MCF 10A (cell line): ENCODE measurements around the gene WDR45B. TPM values are rescaled to one million over a fixed set of nuclear protein-coding genes. Genes with fewer than 3 reads are reported as not detected.

Experiments
- BruUV-seq: library from RNA; stranded (reverse); fragments of 400-500 nt; replicated peaks from 2 replicates; lab custom pipeline; 2021; lab: Mats Ljungman, UMichigan
- CTCF ChIA-PET: fragments of 300-600 bp; sonication (Branson Sonifier 250); formaldehyde crosslinking; extraction: SDS; loops from one replicate; lab custom pipeline; 2021; ENCODE audit warnings: antibody characterized with exemption, inconsistent platforms; lab: Yijun Ruan, JAX
- POLR2A ChIA-PET: fragments of 300-600, 350-650 bp; sonication (Branson Sonifier 250); formaldehyde crosslinking; extraction: SDS; loops from one replicate; lab custom pipeline; 2020; ENCODE audit warnings: antibody characterized with exemption, inconsistent platforms; lab: Yijun Ruan, JAX
- DNase-seq: peaks from one replicate; pipeline ENCODE4 v3.0.0-alpha.2; 2018; ENCODE audit not compliant: unreplicated experiment
- H3K27ac Mint-ChIP-seq: one replicate; pipeline ENCODE4 v1.8.0; 2022; ENCODE audit warnings: mild to moderate bottlenecking, low read depth, mixed read lengths; ENCODE audit not compliant: unreplicated experiment
- H3K27me3 Mint-ChIP-seq: one replicate; pipeline ENCODE4 v1.8.0; 2022; ENCODE audit warnings: mixed read lengths; ENCODE audit not compliant: insufficient read depth, unreplicated experiment
- H3K36me3 Mint-ChIP-seq: one replicate; pipeline ENCODE4 v1.8.0; 2022; ENCODE audit warnings: mild to moderate bottlenecking, moderate library complexity, mixed read lengths; ENCODE audit not compliant: insufficient read depth, unreplicated experiment
- H3K4me1 Mint-ChIP-seq: one replicate; pipeline ENCODE4 v1.8.0; 2022; ENCODE audit warnings: mixed read lengths; ENCODE audit not compliant: insufficient read depth, unreplicated experiment
- H3K4me3 Mint-ChIP-seq: one replicate; pipeline ENCODE4 v1.8.0; 2022; ENCODE audit warnings: mild to moderate bottlenecking, moderate library complexity, mixed read lengths; ENCODE audit not compliant: unreplicated experiment
- H3K9me3 Mint-ChIP-seq: one replicate; pipeline ENCODE4 v1.8.0; 2022; ENCODE audit warnings: mixed read lengths; ENCODE audit not compliant: unreplicated experiment
- intact Hi-C: fragments of 100-400 bp; cut with micrococcal nuclease; formaldehyde crosslinking; loops from 2 replicates; pipeline ENCODE4 v1.14.1; 2022
- total RNA-seq: library from RNA; stranded (reverse); gene quantifications from 2 replicates; pipeline ENCODE4 v1.2.3, GENCODE V29; 2022
- TF ChIP-seq, protein P1 (sequence below): fragments of 200-600 bp; IDR thresholded peaks from one replicate; pipeline ENCODE4 v1.8.0; 2022; ENCODE audit warnings: antibody characterized with exemption, mild to moderate bottlenecking; ENCODE audit not compliant: unreplicated experiment

Gene WDR45B
- total RNA-seq, 1 experiment from 2014 or later: 88.3 TPM

DNA sequence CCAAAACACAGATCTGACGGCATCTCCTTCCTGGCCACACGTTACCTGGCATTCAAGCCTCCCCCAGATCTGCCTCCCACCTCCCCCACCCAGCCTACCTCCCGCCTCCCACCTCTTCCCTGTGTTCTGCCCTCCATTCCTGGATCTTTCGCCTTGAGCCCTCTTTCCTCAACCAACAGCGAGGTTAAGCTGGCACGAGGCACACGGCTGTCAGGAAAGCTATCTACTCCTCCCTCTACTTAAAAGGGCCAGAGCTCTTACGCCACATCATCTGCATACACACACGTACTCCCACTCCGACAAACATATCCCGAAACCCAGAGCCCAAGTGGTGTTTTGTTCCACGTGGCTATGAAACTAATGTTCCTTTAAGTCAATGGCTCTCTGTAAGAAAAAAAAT is 18.0 kb downstream of the WDR45B start:
- Mint-ChIP-seq H3K27me3 (no peaks in the 10 kb centered on the region), H3K36me3 (peaks cover 88% of the 10 kb centered on the region), H3K9me3 (no peaks in the 10 kb centered on the region), H3K27ac (no peak overlapping the region), H3K4me1 (peaks cover 6% of the 10 kb centered on the region), H3K4me3 (no peak overlapping the region)
- TF ChIP-seq, protein P1, sequence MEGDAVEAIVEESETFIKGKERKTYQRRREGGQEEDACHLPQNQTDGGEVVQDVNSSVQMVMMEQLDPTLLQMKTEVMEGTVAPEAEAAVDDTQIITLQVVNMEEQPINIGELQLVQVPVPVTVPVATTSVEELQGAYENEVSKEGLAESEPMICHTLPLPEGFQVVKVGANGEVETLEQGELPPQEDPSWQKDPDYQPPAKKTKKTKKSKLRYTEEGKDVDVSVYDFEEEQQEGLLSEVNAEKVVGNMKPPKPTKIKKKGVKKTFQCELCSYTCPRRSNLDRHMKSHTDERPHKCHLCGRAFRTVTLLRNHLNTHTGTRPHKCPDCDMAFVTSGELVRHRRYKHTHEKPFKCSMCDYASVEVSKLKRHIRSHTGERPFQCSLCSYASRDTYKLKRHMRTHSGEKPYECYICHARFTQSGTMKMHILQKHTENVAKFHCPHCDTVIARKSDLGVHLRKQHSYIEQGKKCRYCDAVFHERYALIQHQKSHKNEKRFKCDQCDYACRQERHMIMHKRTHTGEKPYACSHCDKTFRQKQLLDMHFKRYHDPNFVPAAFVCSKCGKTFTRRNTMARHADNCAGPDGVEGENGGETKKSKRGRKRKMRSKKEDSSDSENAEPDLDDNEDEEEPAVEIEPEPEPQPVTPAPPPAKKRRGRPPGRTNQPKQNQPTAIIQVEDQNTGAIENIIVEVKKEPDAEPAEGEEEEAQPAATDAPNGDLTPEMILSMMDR: no peak
- ChIA-PET POLR2A (interaction anchor here (0.7 kb wide), 1 partner anchor 13 kb away, joined by 3 read pairs; no protein-coding TSS in a partner anchor), CTCF (no interaction called here)
- intact Hi-C loops: no loop called here
- no TSS peak for BruUV-seq
- DNase-seq: no peak

DNA sequence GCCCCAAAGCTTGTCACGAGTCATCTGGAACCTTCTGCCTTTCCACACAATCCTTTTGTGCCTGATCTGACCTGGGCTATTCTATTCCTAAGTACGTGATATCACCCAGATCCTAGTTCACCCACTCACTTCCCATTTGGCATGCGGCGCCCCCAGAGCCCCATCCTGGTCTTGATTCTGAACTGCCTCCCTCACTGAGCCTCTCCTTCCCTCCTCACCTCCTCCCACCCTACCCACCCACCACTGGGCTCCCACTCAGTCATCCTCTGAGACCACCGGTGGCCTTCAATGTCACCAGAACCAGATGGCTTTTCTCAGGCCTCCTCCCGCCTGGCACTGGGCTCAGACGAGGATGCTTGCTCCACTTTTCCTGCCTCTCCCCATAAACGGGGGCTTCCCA is 18.5 kb downstream of the WDR45B start:
- intact Hi-C loops: no loop called here
- TF ChIP-seq, protein P1: no peak
- DNase-seq: no peak
- H3K27ac Mint-ChIP-seq: no peak overlapping the region
- peaks cover 6% of the 10 kb centered on the region for H3K4me1 Mint-ChIP-seq
- H3K9me3 Mint-ChIP-seq: no peaks in the 10 kb centered on the region
- H3K36me3 Mint-ChIP-seq: peaks cover 91% of the 10 kb centered on the region
- CTCF ChIA-PET: no interaction called here
- no peaks in the 10 kb centered on the region for H3K27me3 Mint-ChIP-seq
- no peak overlapping the region for H3K4me3 Mint-ChIP-seq
- POLR2A ChIA-PET: no interaction called here
- no TSS peak for BruUV-seq

DNA sequence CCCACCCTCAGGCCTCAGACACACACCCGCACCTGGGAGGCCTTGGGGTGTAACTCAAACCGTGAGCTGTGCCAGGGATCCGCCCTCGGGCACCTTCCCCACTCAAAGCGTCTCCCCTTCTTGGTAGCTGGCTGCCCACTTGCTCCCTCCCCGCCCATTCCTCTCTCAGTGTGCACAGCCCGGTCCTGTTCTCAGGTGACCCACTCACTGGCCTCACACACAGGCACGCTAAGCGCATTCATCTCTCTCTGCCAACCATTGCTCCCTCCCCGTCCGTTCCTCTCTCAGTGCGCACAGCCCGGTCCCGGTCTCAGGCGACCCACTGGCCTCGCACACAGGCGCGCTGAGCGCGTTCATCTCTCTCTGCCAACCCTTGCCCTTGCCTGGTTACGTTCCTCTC is 20.8 kb downstream of the WDR45B start:
- Mint-ChIP-seq H3K4me1 (peaks cover 6% of the 10 kb centered on the region), H3K27ac (peak overlapping the region; percentile 75), H3K36me3 (peaks cover 92% of the 10 kb centered on the region), H3K4me3 (no peak overlapping the region), H3K27me3 (no peaks in the 10 kb centered on the region), H3K9me3 (no peaks in the 10 kb centered on the region)
- BruUV-seq: no TSS peak
- ChIA-PET CTCF (no interaction called here), POLR2A (no interaction called here)
- no peak for DNase-seq
- intact Hi-C loops: no loop called here
- TF ChIP-seq, protein P1: no peak

DNA sequence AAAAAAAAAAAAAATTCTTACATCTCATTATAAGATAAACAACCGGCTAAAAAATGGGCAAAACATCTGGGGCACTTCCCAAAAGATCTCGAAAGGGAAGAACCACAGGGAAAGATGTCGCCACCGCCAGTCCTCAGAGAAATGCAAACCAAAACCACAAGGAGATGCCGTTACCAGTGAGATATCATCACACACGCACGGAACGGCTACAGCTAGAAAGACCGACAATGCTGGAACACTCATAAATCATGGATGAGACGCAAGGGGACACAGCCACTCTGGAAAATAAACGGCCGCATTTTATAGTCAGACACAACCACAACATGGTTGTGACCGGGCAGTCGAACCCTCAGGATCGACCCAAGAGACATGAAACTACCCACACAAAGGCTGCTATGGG is 24.5 kb downstream of the WDR45B start:
- no peaks in the 10 kb centered on the region for H3K9me3 Mint-ChIP-seq
- no peaks in the 10 kb centered on the region for H3K27me3 Mint-ChIP-seq
- DNase-seq: no peak
- no TSS peak for BruUV-seq
- CTCF ChIA-PET: interaction anchor here (0.6 kb wide), 1 partner anchor 153 kb away, joined by 3 read pairs; no protein-coding TSS in a partner anchor
- TF ChIP-seq, protein P1: no peak
- H3K27ac Mint-ChIP-seq: no peak overlapping the region
- H3K4me3 Mint-ChIP-seq: no peak overlapping the region
- POLR2A ChIA-PET: interaction anchor here (1.1 kb wide), 1 partner anchor 12 kb away, joined by 4 read pairs; no protein-coding TSS in a partner anchor
- peaks cover 96% of the 10 kb centered on the region for H3K36me3 Mint-ChIP-seq
- peaks cover 6% of the 10 kb centered on the region for H3K4me1 Mint-ChIP-seq
- intact Hi-C loops: no loop called here
